PC-3 (cell line): ENCODE data around the gene IL17D. TPM values are rescaled to one million over a fixed set of nuclear protein-coding genes. Genes with fewer than 3 reads are reported as not detected.

Source experiments
- ATAC-seq: fragments of 200-7000 bp; cut with Tn5 transposase; 2 replicates; pipeline ENCODE4 v1.9.1; 2020; ENCODE audit warnings: mild to moderate bottlenecking, moderate library complexity
- BruUV-seq: library from RNA; stranded (reverse); fragments of 400-500 nt; replicated peaks from 2 replicates; lab custom pipeline; 2021; lab: Mats Ljungman, UMichigan
- CTCF ChIA-PET: fragments of 300-600 bp; sonication (Branson Sonifier 250); formaldehyde crosslinking; loops from one replicate; lab custom pipeline; 2022; ENCODE audit warnings: antibody characterized with exemption; lab: Charles Lee
- POLR2A ChIA-PET: fragments of 300-600 bp; sonication (Branson Sonifier 250); formaldehyde crosslinking; loops from one replicate; lab custom pipeline; 2022; ENCODE audit warnings: antibody characterized with exemption; ENCODE audit not compliant: unreplicated experiment; lab: Charles Lee
- DNase-seq: peaks from one replicate; pipeline ENCODE4 v3.0.0-alpha.2; 2015
- H2AFZ ChIP-seq: fragments of 300-600 bp; sonication (generic); 2 replicates; pipeline ENCODE4 v1.6.0; 2016; ENCODE audit warnings: antibody characterized with exemption, low read length
- H3F3A ChIP-seq: fragments of 300-600 bp; sonication (generic); one replicate; pipeline ENCODE4 v1.6.0; 2017; ENCODE audit warnings: antibody characterized with exemption, low read length, control low read depth, mild to moderate bottlenecking; ENCODE audit not compliant: unreplicated experiment
- H3K27ac ChIP-seq: fragments of 300-600 bp; sonication (generic); 2 replicates; pipeline ENCODE4 v1.5.1; 2016; ENCODE audit warnings: mild to moderate bottlenecking, low read length
- H3K27me3 ChIP-seq: fragments of 300-600 bp; sonication (generic); 2 replicates; pipeline ENCODE4 v1.6.1; 2016; ENCODE audit warnings: low read length, mixed read lengths
- H3K36me3 ChIP-seq: fragments of 300-600 bp; sonication (generic); 2 replicates; pipeline ENCODE4 v1.6.1; 2016; ENCODE audit warnings: low read depth, mixed run types, low read length, mixed read lengths
- H3K4me1 ChIP-seq: fragments of 300-600 bp; sonication (generic); 2 replicates; pipeline ENCODE4 v1.5.1; 2016; ENCODE audit warnings: low read length; ENCODE audit not compliant: insufficient read depth
- H3K4me2 ChIP-seq: fragments of 300-600 bp; sonication (generic); 2 replicates; pipeline ENCODE4 v1.6.0; 2016; ENCODE audit warnings: low read length
- H3K4me3 ChIP-seq: fragments of 300-600 bp; sonication (generic); 2 replicates; pipeline ENCODE4 v1.5.1; 2016; ENCODE audit warnings: mild to moderate bottlenecking, low read length, mixed read lengths
- H3K79me2 ChIP-seq: fragments of 300-600 bp; sonication (generic); 2 replicates; pipeline ENCODE4 v1.6.1; 2017; ENCODE audit warnings: low read length, mixed read lengths
- H3K9ac ChIP-seq: fragments of 300-600 bp; sonication (generic); 2 replicates; pipeline ENCODE4 v1.6.0; 2016; ENCODE audit warnings: mild to moderate bottlenecking, low read length
- H3K9me2 ChIP-seq: fragments of 300-600 bp; sonication (generic); replicated peaks from 2 replicates; pipeline ENCODE4 v1.6.1; 2016; ENCODE audit warnings: mixed run types, low read length, mixed read lengths
- H3K9me3 ChIP-seq: fragments of 300-600 bp; sonication (generic); 2 replicates; pipeline ENCODE4 v1.6.1; 2016; ENCODE audit warnings: low read length, mixed read lengths
- H4K20me1 ChIP-seq: fragments of 300-600 bp; sonication (generic); 2 replicates; pipeline ENCODE4 v1.6.1; 2016; ENCODE audit warnings: low read length, mixed read lengths
- EZH2 ChIP-seq: fragments of 300-600 bp; sonication (generic); IDR thresholded peaks from one replicate; pipeline ENCODE4 v1.6.1; 2017; ENCODE audit warnings: antibody characterized with exemption, mild to moderate bottlenecking, low read length; ENCODE audit not compliant: unreplicated experiment
- EZH2phosphoT487 ChIP-seq: fragments of 300-600 bp; sonication (generic); IDR thresholded peaks from 2 replicates; pipeline ENCODE4 v1.6.1; 2018; ENCODE audit warnings: mild to moderate bottlenecking, antibody characterized with exemption, low read length, borderline replicate concordance
- intact Hi-C: fragments of 100-400 bp; cut with micrococcal nuclease; formaldehyde crosslinking; loops from 2 replicates; pipeline ENCODE4 v1.9.0; 2023
- total RNA-seq: library from RNA; depleted of rRNA; stranded (reverse); fragments of >200 nt; gene quantifications from 2 replicates; pipeline ENCODE4 v1.2.3, GENCODE V29; 2014
- TF ChIP-seq, protein P1 (sequence below): fragments of 300-600 bp; sonication (generic); conservative IDR thresholded peaks from 2 replicates; pipeline ENCODE4 v1.5.1; 2017; ENCODE audit warnings: antibody characterized with exemption, low read depth, mild to moderate bottlenecking, low read length

Gene IL17D
- total RNA-seq, 1 experiment from 2014 or later, result 1.1 TPM

DNA sequence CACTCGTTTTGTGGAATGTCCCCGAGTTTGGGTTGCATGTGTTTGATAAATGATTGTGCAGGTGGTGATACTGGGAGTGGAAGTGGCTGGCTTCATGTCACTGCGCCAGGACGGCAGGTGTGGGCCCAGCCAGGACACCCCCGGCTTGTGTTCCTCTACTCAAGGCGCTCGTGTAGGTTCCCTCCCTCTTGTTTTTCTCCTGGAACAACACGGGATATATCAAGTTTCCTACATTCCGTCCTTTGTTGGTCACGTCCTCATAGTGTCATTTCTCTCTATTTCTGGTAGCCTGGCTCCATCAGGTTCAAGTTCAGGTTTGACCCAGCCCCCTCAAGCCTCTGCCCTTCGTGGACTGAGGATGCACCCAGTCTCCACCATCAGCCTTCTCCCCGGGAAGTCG, 16.3 kb downstream of the IL17D start:
- Histone ChIP-seq H3K4me3 (no peak overlapping the region), H3K27ac (no peak overlapping the region), H3K9ac (no peak overlapping the region), H3K9me2 (no peaks in the 10 kb centered on the region), H2AFZ (no peak overlapping the region), H3K36me3 (no peaks in the 10 kb centered on the region), H3K79me2 (no peaks in the 10 kb centered on the region), H3K9me3 (no peaks in the 10 kb centered on the region), H3F3A (no peaks in the 10 kb centered on the region), H3K27me3 (no peaks in the 10 kb centered on the region), H4K20me1 (no peaks in the 10 kb centered on the region), H3K4me1 (no peaks in the 10 kb centered on the region), H3K4me2 (no peak overlapping the region)
- ATAC-seq (no peak), DNase-seq (no peak)
- BruUV-seq, result no TSS peak
- TF ChIP-seq, protein P1, sequence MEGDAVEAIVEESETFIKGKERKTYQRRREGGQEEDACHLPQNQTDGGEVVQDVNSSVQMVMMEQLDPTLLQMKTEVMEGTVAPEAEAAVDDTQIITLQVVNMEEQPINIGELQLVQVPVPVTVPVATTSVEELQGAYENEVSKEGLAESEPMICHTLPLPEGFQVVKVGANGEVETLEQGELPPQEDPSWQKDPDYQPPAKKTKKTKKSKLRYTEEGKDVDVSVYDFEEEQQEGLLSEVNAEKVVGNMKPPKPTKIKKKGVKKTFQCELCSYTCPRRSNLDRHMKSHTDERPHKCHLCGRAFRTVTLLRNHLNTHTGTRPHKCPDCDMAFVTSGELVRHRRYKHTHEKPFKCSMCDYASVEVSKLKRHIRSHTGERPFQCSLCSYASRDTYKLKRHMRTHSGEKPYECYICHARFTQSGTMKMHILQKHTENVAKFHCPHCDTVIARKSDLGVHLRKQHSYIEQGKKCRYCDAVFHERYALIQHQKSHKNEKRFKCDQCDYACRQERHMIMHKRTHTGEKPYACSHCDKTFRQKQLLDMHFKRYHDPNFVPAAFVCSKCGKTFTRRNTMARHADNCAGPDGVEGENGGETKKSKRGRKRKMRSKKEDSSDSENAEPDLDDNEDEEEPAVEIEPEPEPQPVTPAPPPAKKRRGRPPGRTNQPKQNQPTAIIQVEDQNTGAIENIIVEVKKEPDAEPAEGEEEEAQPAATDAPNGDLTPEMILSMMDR, result no peak
- TF ChIP-seq EZH2phosphoT487 (no peak), EZH2 (no peak)
- ChIA-PET POLR2A (no interaction called here), CTCF (no interaction called here)
- intact Hi-C loops, result loop anchor here (10.0 kb wide), 1 partner anchor 65 kb away; no protein-coding TSS in a partner anchor

GRCh38 chr13:20720499-20720898, 17.0 kb downstream of the IL17D start:
- ATAC-seq (no peak), DNase-seq (no peak)
- Histone ChIP-seq H3K79me2 (no peaks in the 10 kb centered on the region), H4K20me1 (no peaks in the 10 kb centered on the region), H2AFZ (no peak overlapping the region), H3K4me3 (no peak overlapping the region), H3K9me2 (no peaks in the 10 kb centered on the region), H3K9ac (no peak overlapping the region), H3F3A (no peaks in the 10 kb centered on the region), H3K36me3 (no peaks in the 10 kb centered on the region), H3K27me3 (no peaks in the 10 kb centered on the region), H3K4me1 (no peaks in the 10 kb centered on the region), H3K27ac (no peak overlapping the region), H3K4me2 (no peak overlapping the region), H3K9me3 (no peaks in the 10 kb centered on the region)
- ChIA-PET CTCF (no interaction called here), POLR2A (no interaction called here)
- BruUV-seq, result no TSS peak
- TF ChIP-seq EZH2 (no peak), EZH2phosphoT487 (no peak)
- TF ChIP-seq, protein P1, result no peak
- intact Hi-C loops, result no loop called here

- intact Hi-C loops, result no loop called here
- H2AFZ ChIP-seq, result no peak overlapping the region
- H3K9me2 ChIP-seq, result no peaks in the 10 kb centered on the region
- CTCF ChIA-PET, result no interaction called here
- H3K9ac ChIP-seq, result no peak overlapping the region
- POLR2A ChIA-PET, result no interaction called here
- no peaks in the 10 kb centered on the region for H4K20me1 ChIP-seq
- H3K9me3 ChIP-seq, result no peaks in the 10 kb centered on the region
- DNase-seq (no peak), ATAC-seq (no peak)
- no peaks in the 10 kb centered on the region for H3K4me1 ChIP-seq
- no peak overlapping the region for H3K27ac ChIP-seq
- H3K36me3 ChIP-seq, result no peaks in the 10 kb centered on the region
- no peak overlapping the region for H3K4me3 ChIP-seq
- no TSS peak for BruUV-seq
- TF ChIP-seq, protein P1, result no peak
- TF ChIP-seq EZH2 (no peak), EZH2phosphoT487 (no peak)
- H3K4me2 ChIP-seq, result no peak overlapping the region
- H3K79me2 ChIP-seq, result no peaks in the 10 kb centered on the region
- no peaks in the 10 kb centered on the region for H3K27me3 ChIP-seq
- H3F3A ChIP-seq, result no peaks in the 10 kb centered on the region
These were observed 17.6 kb downstream of the IL17D start for GRCh38 chr13:20721058-20721453.
